Spleen (tissue), 11 donors: ENCODE results near the gene NIT2. TPM values are rescaled to one million over a fixed set of nuclear protein-coding genes. Genes with fewer than 3 reads are reported as not detected.
A peak's percentile ranks its signal among the peaks of the same experiment; 100 is the strongest.

ENCODE experiments used
- DNase-seq: peaks from one replicate; pipeline ENCODE4 v3.0.0-alpha.2; 2020
- H3K27ac ChIP-seq, 8 donors: fragments of 200-600 bp; sonication (generic) in 7 of 8; 1 replicate in 4 of 8; 2 replicates in 4 of 8; pipeline versions ENCODE4 v1.5.0 to v1.8.0; 2016 to 2021; ENCODE audit warnings: inconsistent platforms in 4 of 8, mild to moderate bottlenecking in 4 of 8, moderate library complexity in 1 of 8
- H3K27me3 ChIP-seq, 7 donors: fragments of 200-600 bp; sonication (generic) in 6 of 7; replicated peaks in 1 of 7; 1 replicate in 4 of 7; 2 replicates in 3 of 7; pipeline versions ENCODE4 v1.5.0 to v1.8.0; 2016 to 2021; ENCODE audit warnings: inconsistent platforms in 3 of 7, mild to moderate bottlenecking in 1 of 7
- H3K36me3 ChIP-seq, 6 donors: fragments of 200-600 bp; sonication (generic) in 5 of 6; 1 replicate in 4 of 6; 2 replicates in 2 of 6; pipeline versions ENCODE4 v1.5.0 to v1.8.0; 2016 to 2021; ENCODE audit warnings: inconsistent platforms in 2 of 6
- H3K4me1 ChIP-seq, 6 donors: fragments of 200-600 bp; sonication (generic) in 5 of 6; 1 replicate in 3 of 6; 2 replicates in 3 of 6; pipeline versions ENCODE4 v1.5.0 to v1.8.0; 2016 to 2021; ENCODE audit warnings: inconsistent platforms in 3 of 6
- H3K4me3 ChIP-seq, 8 donors: fragments of 200-600 bp; sonication (generic) in 7 of 8; 1 replicate in 4 of 8; 2 replicates in 4 of 8; pipeline versions ENCODE4 v1.5.0 to v1.8.0; 2016 to 2021; ENCODE audit warnings: inconsistent platforms in 4 of 8, mild to moderate bottlenecking in 4 of 8, moderate library complexity in 2 of 8
- H3K9me3 ChIP-seq, 8 donors: fragments of 200-600 bp; sonication (generic) in 7 of 8; 1 replicate in 4 of 8; 2 replicates in 4 of 8; pipeline versions ENCODE4 v1.5.0 to v1.8.0; 2016 to 2021; ENCODE audit warnings: inconsistent platforms in 4 of 8
- CTCF ChIP-seq, 11 experiments: fragments of 200-600 bp in 7 of 11; fragments of 450-650 bp in 4 of 11; sonication (generic) in 4 of 11; IDR thresholded peaks in 8 of 11; conservative IDR thresholded peaks in 3 of 11; 1 replicate in 7 of 11; 2 replicates in 4 of 11; pipeline versions ENCODE4 v1.4.0 to v1.8.0; 2016 to 2021; ENCODE audit warnings: antibody characterized with exemption in 11 of 11, inconsistent platforms in 4 of 11, mild to moderate bottlenecking in 1 of 11
- POLR2A ChIP-seq, 3 donors: fragments of 450-650 bp; IDR thresholded peaks; one replicate each; pipeline ENCODE4 v1.5.1; 2017; ENCODE audit warnings: antibody characterized with exemption in 3 of 3, mild to moderate bottlenecking in 1 of 3
- POLR2AphosphoS5 ChIP-seq, 3 donors: sonication (generic); formaldehyde crosslinking; IDR thresholded peaks; one replicate each; pipeline ENCODE4 v1.5.1; 2017; ENCODE audit warnings: antibody characterized with exemption in 3 of 3
- WGBS, 5 donors: extraction: QIAGEN DNeasy Blood & Tissue Kit in 3 of 5; methylation state at CpG; one replicate each; pipeline versions ENCODE4 v1.1.5 to v1.1.7; 2013 to 2018; 5-methylcytosine and 5-hydroxymethylcytosine counted together
- intact Hi-C: fragments of 100-400 bp; cut with DNase I; formaldehyde crosslinking; loops from one replicate; pipeline ENCODE4 v1.15.0; 2023; ENCODE audit warnings: low total_unique reads
- polyA plus RNA-seq, 3 donors: library from polyadenylated mRNA; stranded (reverse); fragments of 200-250 nt; gene quantifications; one replicate each; pipeline ENCODE4 v1.2.1, GENCODE V29; 2013
- total RNA-seq, 7 donors: library from RNA; depleted of rRNA in 3 of 7; stranded (reverse); fragments of >200 nt in 3 of 7; fragmentation: NEBNext Ultra II Directional in 4 of 7; extraction: Animal tissue kit (Norgen Biotek cat#: 25700) in 4 of 7; gene quantifications; one replicate each; pipeline versions ENCODE4 v1.1.0 to v1.2.1, GENCODE V29; 2016 to 2021
- donor health status: healthy with polysubstance abuse.
- donor health status: DM: no; HTN: no; CAD: no; lungs with moderate emphysema.
- donor health status: DM: no; HTN: no; CAD: no.
- donor health status: Bipolar disorder and iron deficiency.
- donor health status: healthy.
- donor health status: DM: no; HTN: no; CAD: no.
- donor health status: DM: yes; HTN: yes; CAD: no.

Gene NIT2
- total and polyA plus RNA-seq, 10 donors, result 16.8 to 30.8 (median 24.7) TPM

GRCh38 chr3:100395679-100396431 is 61.3 kb downstream of the NIT2 start:
- intact Hi-C loops, result no loop called here
- DNase-seq, result no peak
- no peak for TF ChIP-seq CTCF (IDR thresholded peaks at IDR 0.05 in 8 of 11, conservative IDR thresholded peaks at IDR 0.05 in 3 of 11)
- TF ChIP-seq POLR2A (IDR thresholded peaks at IDR 0.05), result no peak
- no peak for TF ChIP-seq POLR2AphosphoS5 (IDR thresholded peaks at IDR 0.05)
- WGBS, 5 donors, result 35 to 56% (median 49%) methylated on average over 2 of the region's 2 CpGs
- Histone ChIP-seq H3K4me3 (no peak overlapping the region), H3K27ac (no peak overlapping the region), H3K36me3 (peaks cover 0 to 4% (median 0%) of the 10 kb centered on the region in 6 donors), H3K9me3 (no peaks in the 10 kb centered on the region), H3K27me3 (no peaks in the 10 kb centered on the region), H3K4me1 (peaks cover 16 to 80% (median 45%) of the 10 kb centered on the region in 6 donors)

- Histone ChIP-seq H3K36me3 (no peaks in the 10 kb centered on the region), H3K27ac (no peak overlapping the region), H3K4me1 (peaks cover 16 to 83% (median 45%) of the 10 kb centered on the region in 6 donors), H3K9me3 (no peaks in the 10 kb centered on the region), H3K4me3 (no peak overlapping the region), H3K27me3 (no peaks in the 10 kb centered on the region)
- DNase-seq, result no peak
- intact Hi-C loops, result no loop called here
- TF ChIP-seq POLR2AphosphoS5 (IDR thresholded peaks at IDR 0.05), result no peak
- no peak for TF ChIP-seq POLR2A (IDR thresholded peaks at IDR 0.05)
- TF ChIP-seq CTCF (IDR thresholded peaks at IDR 0.05 in 8 of 11, conservative IDR thresholded peaks at IDR 0.05 in 3 of 11), result no peak
- 72 to 83% (median 81%) methylated on average over 2 of the region's 2 CpGs for WGBS, 5 donors
Measured at GRCh38 chr3:100396967-100397366, 62.4 kb downstream of the NIT2 start.

DNA sequence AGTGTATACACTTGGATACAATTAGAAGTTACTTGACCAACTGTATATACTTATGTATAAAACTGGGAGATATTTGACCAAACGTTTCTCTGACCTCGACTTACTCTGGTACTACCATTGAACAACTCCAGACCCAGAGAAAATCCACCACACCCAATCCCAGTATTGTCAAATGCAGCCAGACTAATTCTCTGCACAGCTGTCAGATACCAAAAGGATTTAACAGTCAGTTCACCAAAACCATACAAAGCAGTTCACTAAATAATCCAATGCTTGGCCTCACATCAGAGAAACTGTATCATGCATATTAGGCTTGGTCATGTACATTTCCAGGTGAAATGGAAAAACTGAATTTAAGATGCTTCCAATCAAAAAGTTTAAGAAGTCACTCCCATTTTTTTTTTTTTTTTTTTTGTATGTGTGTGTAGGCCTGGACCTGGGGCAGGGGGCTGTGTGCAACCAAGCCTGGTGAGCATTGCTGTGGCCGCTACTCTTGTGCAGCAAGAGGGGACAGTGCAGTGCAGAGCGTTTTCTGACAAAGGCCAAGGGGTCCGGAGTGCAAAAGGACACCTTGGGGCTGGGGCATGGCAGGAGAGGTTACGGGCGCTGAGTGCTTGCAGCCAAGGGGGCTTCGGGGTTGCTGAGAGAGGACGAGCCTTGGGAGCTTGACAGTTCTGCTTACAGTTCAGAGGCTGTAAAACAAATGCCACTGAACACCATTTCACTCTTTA is 64.9 kb downstream of the NIT2 start:
- intact Hi-C loops, result loop anchor here (10.0 kb wide), 1 partner anchor 95 kb away; the partner anchor contains the start of gene TMEM45A
- peak overlapping the region in 4 of 8 donors; percentile 91 to 95 (median 93) for H3K27ac ChIP-seq
- peak; percentile 76 for DNase-seq
- no peaks in the 10 kb centered on the region for H3K27me3 ChIP-seq
- peak overlapping the region; percentile 72 to 97 (median 94) for H3K4me3 ChIP-seq
- H3K9me3 ChIP-seq, result no peaks in the 10 kb centered on the region
- 43 to 68% (median 65%) methylated on average over 9 of the region's 9 CpGs for WGBS, 5 donors
- peaks cover 26 to 88% (median 57%) of the 10 kb centered on the region in 6 donors for H3K4me1 ChIP-seq
- TF ChIP-seq POLR2A (IDR thresholded peaks at IDR 0.05) (no peak), CTCF (IDR thresholded peaks at IDR 0.05 in 8 of 11, conservative IDR thresholded peaks at IDR 0.05 in 3 of 11) (no peak), POLR2AphosphoS5 (IDR thresholded peaks at IDR 0.05) (no peak)
- H3K36me3 ChIP-seq, result no peaks in the 10 kb centered on the region

GRCh38 chr3:100400419-100400779 is 65.8 kb downstream of the NIT2 start:
- Histone ChIP-seq H3K36me3 (no peaks in the 10 kb centered on the region), H3K9me3 (no peaks in the 10 kb centered on the region), H3K4me3 (peak overlapping the region; percentile 72 to 97 (median 94)), H3K27ac (peak overlapping the region; percentile 65 to 95 (median 92)), H3K4me1 (peaks cover 26 to 79% (median 56%) of the 10 kb centered on the region in 6 donors), H3K27me3 (no peaks in the 10 kb centered on the region)
- WGBS, 5 donors, result 0 to 1% (median 0%) methylated on average over 6 to 22 of the region's 22 CpGs
- no peak for DNase-seq
- TF ChIP-seq POLR2AphosphoS5 (IDR thresholded peaks at IDR 0.05) (no peak), POLR2A (IDR thresholded peaks at IDR 0.05) (no peak), CTCF (IDR thresholded peaks at IDR 0.05 in 8 of 11, conservative IDR thresholded peaks at IDR 0.05 in 3 of 11) (no peak)
- intact Hi-C loops, result loop anchor here (10.0 kb wide), 1 partner anchor 94 kb away; the partner anchor contains the start of gene TMEM45A
